ENCODE results near the gene CPTP.

CPTP gene

DNA sequence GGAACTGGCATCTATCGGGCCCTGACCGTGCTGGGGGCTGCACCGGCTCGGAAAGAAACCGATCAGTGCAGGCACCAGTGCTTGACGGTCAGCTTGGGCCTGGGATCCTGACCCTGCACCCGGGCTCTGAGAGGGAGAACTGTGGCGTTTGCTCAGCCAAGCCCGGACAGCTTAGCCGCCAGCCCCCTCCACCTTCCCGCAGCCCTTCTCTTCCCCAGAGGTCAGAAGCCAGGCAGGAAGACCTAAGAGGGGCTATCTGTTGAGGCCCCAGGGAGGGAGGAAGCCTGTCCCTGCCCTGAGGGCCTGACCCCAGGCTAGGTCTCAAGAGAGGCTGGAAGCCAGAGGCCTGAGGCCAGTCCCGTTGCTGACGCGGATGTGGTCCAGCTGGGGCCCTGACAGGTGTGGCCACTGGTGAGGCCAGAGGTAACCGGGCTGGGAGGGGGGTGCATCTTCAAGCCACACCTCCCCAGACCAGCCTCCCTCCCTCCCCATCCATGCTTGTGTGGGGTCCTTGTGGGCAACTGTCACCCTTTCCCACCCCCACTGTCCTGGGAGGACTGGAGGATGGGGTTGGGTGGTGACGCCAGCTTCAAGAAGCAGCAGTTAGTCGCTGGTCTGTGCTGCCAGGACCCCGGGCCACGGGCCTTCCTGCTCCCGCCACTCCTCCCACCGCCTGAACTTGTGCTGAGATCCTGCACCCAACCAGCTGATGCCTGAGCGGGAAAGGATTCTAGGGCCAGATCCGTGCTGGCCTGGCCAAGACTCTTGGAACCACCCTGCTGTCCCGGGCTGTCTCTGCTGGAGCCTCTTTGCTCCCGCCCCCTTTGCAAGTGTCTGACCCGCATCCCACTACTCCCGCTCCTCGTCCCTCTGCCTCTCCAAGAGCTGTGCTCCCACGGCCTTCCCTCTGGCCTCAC lies 27.2 kb downstream of the CPTP start:
- no peak for DNase-seq (ENCODE audit: low read depth)

DNA sequence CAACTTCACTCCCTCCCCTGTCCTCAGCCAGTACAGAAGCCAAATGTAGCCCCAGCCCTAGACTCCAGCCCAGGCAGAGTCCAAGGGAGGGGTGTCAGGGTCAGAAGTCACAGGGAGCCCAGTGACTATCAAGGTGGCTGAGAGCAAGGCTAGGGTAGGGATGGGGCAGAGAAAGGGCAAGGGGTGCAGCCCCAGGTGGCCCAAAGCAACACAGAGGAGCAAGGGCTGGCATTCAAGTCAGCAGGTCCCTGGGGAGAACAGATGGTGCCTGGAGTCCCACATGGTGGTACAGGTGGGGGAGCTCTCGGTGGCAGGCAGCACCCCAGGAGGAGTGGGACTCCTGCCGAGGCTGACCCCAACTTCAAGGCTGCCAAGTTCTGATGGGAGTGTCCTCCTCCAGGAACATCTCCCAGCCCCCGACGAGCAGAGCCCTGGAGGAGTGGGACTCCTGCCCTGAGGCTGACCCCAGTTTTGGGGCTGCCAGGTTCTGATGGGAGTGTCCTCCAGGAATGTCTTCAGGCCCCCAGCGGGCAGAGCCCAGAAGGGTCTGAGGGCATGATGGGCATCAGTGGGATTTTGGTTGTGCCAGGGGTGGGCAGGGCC lies 28.3 kb downstream of the CPTP start:
- no peak for DNase-seq (ENCODE audit: low read depth)

DNA sequence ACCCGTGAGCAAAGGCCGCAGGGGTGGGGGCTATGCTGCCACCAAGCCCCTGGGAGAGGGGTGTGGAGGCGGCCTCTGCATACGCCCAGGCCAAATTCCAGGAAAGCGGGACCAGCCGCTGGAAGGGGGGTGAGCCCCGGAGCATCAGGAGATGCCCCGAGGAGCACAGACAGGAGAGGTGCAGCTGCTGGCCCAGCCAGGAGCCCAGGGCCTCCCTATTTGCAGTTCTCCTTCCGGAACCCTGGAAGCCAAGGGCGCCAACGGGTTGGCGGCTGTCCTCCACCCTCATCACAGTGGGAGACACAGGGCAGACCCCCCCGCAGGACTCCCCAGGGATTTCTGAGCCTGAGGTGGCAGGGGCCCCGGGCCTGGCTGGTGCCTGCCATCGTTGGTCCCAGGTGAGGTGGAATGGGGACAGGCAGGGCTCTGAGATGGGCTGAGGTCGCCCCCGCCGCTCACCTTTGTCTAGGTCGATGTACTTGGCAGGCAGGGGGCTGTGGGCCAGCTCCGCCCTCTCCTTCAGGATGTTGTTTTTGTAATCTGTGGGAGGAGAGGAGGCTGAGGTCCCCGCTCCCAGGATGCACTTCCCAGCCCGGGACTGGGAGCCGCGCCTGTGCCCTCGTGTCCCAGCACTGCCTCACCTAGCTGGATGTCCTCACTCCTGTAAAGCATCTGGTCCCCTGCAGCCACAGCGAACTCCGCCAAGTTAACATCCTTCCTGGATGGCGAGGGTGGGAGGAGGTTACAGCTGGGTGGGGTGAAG lies 29.0 kb downstream of the CPTP start:
- DNase-seq (ENCODE audit: low read depth): no peak

DNA sequence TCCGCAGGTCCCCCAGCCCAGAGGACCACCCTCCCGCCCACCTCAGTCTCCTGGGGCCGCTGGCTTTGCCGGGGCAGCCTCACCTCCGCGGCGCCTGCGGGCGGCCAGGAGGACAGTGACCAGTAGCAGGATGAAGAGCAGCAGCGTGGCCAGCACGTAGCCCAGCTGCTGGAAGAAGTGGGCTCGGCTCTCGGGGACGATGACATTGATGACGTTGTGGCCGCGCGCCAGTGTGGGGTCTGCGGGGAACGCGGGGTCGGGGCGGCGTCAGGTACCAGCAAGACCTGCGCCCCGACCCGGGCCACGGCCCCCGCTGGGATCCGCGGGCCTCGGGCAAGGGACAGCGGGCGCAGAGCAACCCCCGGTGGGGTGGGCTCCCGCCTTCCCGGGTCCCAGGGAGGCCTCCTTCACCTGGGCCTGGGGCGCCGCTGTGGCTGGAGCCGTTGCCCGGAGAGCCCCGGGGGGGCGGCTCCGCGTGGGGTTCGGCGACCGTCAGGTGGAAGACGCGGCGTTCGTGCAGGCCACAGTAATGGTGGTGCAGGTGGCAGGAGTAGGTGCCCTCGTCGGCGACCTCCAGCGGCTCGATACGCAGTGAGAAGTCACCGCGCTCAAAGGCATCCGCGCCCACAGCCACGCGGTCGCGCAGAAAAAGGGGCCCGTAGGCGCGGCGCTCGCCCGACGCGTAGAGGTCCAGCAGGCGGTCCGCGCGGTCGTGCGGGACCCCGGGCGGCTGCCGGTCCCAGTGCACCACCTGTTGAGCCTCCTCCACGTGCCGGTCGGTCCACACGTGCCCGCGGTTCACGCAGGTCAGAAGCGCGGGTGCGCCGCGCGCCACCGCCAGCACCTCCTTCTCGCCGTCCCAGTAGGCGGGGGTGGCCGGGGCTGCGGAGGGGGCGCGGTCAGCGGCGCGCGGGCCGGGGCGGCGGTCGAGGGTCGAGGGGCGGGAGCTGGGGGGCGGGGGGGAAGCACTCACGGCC lies 30.0 kb downstream of the CPTP start:
- DNase-seq (ENCODE audit: low read depth): no peak

DNA sequence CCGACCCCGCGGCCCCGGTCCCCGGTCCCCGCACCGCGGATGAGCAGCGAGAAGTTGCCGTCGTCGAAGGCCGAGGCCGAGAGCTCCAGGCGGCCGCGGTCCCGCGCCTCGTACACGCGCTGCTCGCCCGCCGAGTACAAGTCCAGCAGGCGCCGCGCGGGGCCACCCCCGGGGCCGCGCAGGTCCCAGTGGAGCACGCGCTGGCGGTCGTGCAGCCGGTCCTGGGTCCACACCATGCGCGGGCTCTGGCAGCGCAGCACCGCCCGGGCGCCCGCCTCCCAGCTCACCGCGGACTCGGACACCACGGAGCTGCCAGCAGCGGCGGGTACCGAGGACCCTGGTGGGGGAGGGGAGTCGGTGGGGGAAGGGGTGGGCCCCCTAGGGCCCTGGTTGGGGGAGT lies 30.8 kb downstream of the CPTP start:
- DNase-seq (ENCODE audit: low read depth): no peak

DNA sequence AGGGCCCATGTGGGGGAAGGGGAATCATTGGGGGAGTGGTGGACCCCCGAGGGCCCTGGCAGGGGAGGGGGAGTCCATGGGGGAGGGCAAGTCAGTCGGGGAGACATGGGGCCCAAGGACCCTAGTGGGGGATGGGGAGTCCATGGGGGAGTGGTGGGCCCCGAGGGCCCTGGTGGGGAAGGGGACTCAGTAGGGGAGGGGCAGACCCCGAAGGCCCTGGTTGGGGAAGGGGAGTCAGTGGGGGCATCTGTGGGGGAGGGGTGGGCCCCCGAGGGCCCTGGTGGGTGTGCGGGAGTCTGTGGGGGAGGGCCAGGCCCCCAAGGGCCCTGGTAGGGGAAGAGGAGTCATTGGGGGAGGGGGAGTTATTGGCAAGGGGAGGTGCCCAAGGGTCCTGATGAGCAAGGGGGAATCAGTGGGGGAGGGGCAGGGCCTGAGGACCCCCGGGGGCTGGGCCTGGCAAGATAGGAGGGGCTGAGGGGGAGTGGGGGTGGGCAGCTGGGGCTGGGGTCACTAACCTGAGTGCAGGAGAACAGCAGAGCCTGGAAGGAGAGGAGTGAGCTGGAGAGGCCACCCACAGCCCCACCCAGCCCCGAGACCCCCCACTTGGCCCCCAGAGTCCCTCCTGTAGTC lies 31.7 kb downstream of the CPTP start:
- DNase-seq (ENCODE audit: low read depth): no peak

DNA sequence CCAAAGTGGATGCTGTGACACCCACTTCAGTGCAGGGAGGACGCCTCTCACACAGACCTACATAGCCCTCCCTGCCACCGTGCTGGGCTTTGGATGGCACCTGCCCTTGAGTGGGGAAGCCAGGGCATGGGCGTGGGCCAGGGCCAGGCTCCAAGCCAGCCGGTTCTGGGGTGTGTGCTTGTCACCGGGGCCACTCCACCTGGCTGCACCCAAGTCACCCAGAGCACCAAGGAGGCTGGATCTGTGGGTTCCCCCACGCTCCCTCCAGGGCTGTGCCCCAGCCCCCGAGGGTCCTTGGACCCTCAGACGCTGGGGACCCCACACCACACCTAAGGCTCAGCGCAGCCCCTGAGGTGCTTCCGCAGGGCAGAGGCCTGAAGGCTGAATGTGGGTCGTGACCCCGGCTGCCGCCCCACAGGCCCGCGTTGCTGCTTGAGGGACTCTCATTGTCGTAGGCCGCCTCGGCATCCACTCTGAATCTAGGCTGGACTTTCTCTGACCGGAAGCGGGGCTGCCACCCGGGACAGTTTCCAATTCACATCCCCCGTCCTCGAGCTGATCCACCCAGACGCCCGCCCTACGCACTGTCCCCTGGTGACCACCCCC lies 32.3 kb downstream of the CPTP start:
- DNase-seq (ENCODE audit: low read depth): no peak

DNA sequence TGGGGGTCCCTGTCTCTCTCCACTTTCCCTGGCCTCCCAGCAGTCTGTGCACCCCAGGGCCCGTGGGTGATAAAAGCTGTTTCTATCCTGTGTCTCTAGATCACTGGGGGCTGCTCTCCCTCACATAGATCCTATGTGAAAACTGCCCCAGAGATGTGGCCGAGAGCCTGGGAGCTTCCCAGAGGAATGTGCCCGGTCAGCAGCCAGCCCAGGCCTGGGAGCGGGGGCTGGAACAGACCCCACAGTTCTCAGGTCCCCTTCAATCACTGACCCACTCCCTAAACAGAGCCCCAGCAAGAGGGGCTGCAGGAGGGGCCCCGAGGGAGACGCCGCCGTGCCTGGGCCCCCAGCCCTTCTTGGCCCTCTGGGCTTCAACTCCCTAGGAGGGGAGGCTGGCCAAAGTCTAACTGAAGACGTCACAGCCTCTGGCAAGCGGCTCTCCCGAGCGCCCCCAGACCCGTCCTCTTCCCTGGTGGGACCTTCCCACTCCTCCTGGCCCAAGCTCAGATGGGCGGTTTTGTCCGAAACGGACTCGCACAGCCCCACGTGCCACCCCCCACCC lies 33.4 kb downstream of the CPTP start:
- no peak for DNase-seq (ENCODE audit: low read depth)

DNA sequence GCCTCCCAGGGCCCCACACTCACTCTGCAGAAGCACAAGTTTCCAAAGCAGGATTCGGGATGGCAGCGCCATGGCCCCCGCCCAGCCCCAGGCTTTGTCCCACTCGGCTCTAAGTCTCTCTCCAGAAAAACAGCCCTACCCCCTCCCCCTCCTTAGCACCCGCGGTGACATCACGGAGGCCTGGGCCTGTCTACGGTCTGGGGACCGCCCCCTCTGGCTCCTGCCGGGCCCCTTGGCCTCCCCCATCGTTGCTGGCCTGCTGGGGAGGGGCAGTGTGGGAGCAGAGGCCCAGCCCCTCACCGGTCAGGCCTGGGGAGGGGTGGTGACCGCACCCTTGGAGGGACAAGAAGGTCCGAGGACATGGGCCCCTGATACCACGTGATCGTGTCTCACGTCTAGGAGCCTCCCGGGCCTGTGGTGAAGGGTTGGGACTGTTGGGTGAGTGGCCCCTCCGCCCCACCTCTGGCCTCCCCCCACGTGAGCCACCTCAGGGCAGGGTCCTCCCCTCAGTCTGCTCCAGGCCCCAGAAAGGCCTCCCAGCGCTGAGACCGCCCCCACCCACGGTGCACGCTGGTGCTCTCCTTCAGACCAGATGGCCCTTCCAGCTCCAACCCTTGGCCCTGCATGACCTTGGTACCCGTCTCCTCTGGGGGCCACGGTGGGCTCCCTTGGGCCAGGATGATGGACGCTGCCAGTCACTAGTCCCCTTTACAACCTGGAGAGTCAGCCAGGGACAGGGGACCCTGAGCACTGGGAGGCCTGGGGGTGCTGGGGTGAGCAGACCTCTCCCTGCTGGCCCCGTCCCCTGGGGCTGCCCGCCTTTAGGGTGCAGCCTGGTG lies 34.0 kb downstream of the CPTP start, which contains the start of gene MXRA8:
MXRA8 (minus strand) TSS at position 123 of the 839 bp plus-strand sequence; CDS start at position 72, 51 bp downstream.
- DNase-seq (ENCODE audit: low read depth): no peak

DNA sequence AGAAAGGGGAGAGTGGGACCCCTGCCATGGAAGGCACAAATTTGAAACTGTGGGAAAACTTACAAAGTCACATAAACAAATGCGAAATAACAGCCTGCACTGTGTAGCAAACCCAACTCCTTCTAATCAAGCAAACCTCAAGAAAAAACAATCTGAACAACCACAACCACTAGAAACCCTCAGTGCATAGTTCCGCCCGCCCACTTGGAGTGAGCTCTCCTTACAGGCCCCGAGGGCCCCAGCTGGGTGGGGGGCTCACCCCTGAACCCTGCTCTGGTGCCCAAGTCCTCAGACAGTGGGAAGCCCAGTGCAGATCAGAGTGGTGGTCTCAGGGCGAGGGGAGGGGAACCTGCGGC lies 34.7 kb downstream of the CPTP start:
- DNase-seq (ENCODE audit: low read depth): no peak

DNA sequence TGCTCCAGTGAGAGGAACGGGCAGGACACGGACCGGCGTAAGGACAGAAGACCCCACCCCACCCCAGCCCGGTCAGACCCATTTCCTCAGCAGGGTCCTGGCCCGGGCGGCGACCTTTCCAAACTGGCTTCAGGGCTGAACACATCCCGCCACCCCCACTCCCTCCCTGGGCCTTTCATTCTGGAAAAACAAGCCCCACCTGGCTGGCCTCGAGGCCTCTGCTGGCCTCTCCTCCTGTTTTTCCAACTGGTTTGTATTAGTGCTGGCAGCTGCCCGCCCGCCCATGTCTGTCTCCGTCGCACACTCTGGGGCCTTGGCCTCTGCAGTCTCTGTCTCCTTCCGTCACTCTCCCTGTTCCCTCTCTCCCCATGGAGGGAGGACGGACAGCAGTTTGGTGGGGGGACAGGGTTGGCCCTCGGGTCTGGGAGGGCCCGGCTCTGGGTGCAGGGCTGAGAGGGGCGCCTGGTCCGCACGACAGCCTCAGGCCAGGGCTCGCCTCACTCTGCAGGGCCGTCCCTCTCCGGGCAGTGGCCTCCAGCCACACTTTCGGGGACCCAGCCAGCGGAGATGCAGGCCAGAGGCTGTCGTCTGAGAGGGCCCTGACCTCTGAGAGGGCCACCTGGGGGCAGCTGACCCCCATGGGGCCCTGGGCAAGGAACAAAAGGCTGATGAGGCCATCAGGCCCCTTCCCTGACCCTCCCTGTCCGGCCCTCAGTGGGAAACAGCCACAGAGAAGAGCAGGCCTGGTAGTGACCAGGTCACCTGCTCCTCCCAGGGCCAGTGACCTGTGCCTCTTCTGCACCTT lies 35.3 kb downstream of the CPTP start:
- DNase-seq (ENCODE audit: low read depth): no peak

DNA sequence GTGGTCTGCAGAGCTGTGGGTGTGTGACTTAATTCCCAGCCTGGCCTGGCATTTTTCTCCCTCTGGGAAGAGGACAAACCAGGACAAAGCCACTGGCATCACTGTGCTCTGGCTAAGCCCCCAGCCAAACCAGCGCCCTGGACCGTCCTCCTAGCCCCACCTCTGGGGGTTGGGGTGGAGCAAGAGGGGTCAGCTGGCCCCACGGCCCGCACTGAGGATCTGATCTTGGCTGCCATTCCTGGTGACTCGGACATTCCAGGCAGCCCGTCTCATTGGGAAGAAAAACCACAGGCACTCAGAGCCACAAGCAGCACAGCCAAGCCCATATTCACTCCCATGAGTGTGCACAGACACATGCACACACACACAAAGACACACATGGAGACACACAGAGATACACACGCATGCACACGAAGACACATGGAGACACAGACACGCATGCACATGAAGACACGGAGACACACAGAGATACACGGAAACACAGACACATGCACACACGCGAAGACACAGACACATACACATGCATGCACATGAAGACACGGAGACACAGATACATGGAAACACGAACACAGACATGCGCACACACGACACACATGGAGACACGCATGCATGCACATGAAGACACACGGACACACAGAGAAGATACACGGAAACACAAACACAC lies 36.0 kb downstream of the CPTP start:
- no peak for DNase-seq (ENCODE audit: low read depth)

DNA sequence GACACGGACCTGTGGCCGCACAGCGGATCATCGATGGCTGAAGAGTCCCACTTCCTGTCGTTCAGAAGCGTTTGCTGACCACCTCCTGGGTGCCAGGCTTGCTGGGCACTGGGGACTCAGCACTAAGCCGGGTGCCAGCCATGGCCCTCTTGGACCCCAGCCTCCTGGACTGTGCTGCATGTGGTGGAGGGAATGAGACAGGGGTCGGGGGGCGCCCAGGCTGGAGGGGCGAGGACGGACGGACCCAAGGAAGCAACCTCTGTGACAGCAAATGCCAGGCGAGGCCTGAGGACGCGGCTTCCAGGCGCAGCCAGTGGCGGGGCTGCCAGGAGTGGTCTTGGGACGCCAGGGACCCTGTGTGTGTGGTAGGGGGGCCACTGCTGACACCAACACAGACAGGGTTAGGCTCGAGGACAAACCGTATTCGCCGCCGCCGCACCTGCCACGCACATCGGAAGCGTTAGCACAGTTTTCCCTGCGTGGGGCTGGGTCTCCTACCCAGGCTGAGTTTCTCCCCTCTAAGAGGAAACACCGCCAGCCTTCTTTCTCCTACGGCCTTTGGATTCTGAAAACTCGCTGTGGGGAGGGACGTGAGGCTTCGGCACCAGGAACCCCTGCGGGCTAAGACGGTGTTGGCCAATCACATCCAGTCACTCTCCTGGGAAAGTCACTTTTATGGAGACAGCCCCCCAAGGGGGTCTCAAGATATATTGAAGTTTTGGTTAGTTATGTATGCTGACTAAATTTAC lies 36.8 kb downstream of the CPTP start:
- no peak for DNase-seq (ENCODE audit: low read depth)

DNA sequence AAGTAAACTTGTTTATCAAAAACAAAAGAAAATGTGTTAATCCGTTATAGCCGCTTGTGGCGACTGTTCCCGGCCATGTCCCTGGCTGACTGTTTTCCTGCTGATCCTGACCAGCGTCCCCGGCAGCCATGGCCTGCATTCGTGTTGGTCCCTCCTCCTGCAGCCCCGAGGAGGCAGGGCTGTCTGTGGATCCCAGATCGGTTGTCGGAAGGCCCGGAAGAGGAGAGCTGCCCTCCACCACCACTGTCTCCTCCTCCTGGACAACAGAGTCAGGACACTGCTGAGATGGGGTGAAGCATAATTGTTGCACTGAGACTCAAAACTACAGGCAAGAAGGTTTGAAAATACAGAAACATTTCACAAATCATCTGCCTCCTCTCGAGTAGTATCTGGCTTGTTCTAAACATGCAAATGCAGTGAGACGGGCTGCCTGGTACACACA lies 37.4 kb downstream of the CPTP start:
- DNase-seq (ENCODE audit: low read depth): no peak

DNA sequence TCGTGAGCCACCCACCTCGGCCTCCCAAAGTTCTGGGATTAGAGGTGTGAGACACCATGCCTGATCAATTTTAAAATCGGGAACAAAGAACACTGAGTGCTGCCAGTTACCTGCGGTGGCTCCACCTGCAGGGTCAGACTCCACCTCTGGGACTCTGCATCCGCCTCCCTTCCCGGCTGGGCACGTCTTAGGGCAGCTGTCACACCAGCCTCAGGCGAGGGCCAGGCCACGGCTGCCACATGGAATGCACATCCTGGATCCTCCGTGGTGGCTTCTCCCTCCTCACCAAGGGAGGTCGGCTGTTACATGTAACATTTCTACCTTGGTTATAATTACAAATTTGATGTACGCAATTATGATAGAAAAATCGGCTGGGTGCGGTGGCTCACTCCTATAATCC lies 39.7 kb downstream of the CPTP start:
- no peak for DNase-seq (ENCODE audit: low read depth)

DNA sequence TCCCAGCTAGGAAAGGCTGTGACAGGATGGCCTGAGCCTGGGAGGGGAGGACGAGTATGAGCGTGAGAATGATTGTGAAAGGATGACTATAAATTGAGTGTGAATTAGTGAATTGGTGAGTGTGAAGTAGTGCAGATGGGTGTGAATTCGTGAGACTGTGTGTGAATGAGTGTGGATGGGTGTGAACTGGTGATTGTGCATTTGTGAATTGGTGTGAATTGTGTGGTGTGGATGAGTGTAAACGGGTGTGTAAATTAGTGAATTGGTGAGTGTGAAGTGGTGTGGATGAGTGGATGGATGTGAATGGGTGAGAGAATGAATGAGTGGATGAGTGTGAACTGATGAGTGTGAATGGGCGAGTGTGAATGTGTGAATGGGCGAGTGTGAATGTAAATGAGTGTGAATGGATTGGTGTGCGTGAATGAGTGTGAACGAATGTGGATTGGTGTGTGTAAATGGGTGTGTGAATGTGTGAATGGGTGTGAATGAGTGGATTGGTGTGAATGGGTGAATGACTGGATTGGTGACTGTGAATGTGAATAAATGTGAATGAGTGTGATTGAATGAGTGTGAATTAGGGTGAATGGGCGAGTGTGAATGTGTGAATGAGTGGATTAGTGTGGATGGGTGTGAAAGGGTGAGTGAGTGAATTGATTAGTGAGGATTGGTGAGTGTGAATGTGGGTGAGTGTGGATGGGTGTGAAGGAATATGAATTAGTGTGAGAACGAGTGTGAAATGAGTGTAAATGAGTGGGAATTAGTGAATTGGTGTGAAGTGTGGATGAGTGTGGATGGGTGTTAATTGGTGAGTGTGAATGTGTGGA lies 41.5 kb downstream of the CPTP start:
- DNase-seq (ENCODE audit: low read depth): no peak

All from stimulated activated CD8-positive, alpha-beta memory T cell treated with anti-CD3 and anti-CD28 coated beads, Interleukin-7, amount 100 ng/mL, for 24 hours (primary cell).